ENCODE measurements around the gene EDRF1. TPM values are rescaled to one million over a fixed set of nuclear protein-coding genes. Genes with fewer than 3 reads are reported as not detected.
A peak's percentile ranks its signal among the peaks of the same experiment; 100 is the strongest.

Gene EDRF1
- total and polyA plus RNA-seq, 2 experiments from 2014 or later: 10.1 to 28.9 TPM

DNA sequence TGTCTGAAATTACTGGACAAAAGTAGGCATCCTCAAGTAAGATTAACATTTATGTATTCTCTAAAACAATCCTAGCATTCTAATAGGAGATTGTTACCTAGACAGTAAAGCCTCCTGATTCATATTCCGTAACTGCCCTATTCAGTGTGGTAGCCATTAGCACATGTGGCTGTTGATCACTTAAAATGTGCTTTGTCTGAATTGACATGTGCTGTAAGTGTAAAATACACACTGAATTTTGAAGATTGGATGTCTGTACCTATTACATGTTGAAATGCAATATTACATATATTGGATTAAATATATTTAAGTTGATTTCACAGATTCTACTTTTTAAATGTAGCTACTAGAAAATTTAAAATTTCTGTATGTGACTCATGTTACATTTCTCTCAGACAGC lies 14.6 kb downstream of the EDRF1 start:
- Histone ChIP-seq H2AFZ (no peak overlapping the region), H3K4me2 (no peak overlapping the region), H3K9me3 (ENCODE audit: low read depth) (no peaks in the 10 kb centered on the region), H3K4me3 (no peak overlapping the region), H4K20me1 (ENCODE audit: insufficient read depth, poor library complexity, severe bottlenecking) (no peaks in the 10 kb centered on the region), H3K9me2 (replicated peaks; ENCODE audit: insufficient read depth) (no peaks in the 10 kb centered on the region), H3K27ac (no peak overlapping the region), H3K4me1 (ENCODE audit: insufficient read depth) (no peaks in the 10 kb centered on the region), H3K79me2 (no peaks in the 10 kb centered on the region), H3K27me3 (no peaks in the 10 kb centered on the region), H3K36me3 (replicated peaks; ENCODE audit: insufficient read depth, low read depth) (no peaks in the 10 kb centered on the region)
- 100% methylated on average over 1 of the region's 1 CpG for WGBS (ENCODE audit: low lambda C conversion rate, missing lambda C conversion rate)
- TF ChIP-seq EZH2phosphoT487 (IDR thresholded peaks at IDR 0.05; ENCODE audit: low read depth, severe bottlenecking, unreplicated experiment) (no peak), EZH2 (IDR thresholded peaks at IDR 0.05; ENCODE audit: borderline replicate concordance) (no peak)
- TF ChIP-seq, protein P1, sequence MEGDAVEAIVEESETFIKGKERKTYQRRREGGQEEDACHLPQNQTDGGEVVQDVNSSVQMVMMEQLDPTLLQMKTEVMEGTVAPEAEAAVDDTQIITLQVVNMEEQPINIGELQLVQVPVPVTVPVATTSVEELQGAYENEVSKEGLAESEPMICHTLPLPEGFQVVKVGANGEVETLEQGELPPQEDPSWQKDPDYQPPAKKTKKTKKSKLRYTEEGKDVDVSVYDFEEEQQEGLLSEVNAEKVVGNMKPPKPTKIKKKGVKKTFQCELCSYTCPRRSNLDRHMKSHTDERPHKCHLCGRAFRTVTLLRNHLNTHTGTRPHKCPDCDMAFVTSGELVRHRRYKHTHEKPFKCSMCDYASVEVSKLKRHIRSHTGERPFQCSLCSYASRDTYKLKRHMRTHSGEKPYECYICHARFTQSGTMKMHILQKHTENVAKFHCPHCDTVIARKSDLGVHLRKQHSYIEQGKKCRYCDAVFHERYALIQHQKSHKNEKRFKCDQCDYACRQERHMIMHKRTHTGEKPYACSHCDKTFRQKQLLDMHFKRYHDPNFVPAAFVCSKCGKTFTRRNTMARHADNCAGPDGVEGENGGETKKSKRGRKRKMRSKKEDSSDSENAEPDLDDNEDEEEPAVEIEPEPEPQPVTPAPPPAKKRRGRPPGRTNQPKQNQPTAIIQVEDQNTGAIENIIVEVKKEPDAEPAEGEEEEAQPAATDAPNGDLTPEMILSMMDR (IDR thresholded peaks at IDR 0.05; ENCODE audit: poor library complexity): no peak
- no peak for DNase-seq (ENCODE audit: low spot score)

DNA sequence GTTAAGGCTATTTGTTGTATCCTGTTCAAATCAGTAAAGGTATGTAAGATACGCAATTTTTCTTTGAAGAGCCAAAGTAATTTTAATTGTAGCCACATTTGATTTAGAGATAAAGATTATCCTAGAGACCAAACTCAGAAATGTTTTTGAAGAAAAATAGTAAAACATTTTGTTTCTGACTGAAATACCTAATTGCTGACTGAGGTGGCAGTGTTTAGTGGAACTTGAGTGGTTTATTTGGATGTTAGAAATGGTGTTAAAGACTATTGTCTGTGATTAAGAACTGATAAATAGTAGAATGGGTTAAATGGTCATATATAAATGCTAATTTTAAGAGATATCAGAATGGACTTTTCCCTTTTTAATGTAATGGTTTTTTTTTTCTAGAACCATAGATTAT lies 15.3 kb downstream of the EDRF1 start:
- WGBS (ENCODE audit: low lambda C conversion rate, missing lambda C conversion rate): 97% methylated on average over 1 of the region's 1 CpG
- Histone ChIP-seq H3K9me3 (ENCODE audit: low read depth) (no peaks in the 10 kb centered on the region), H4K20me1 (ENCODE audit: insufficient read depth, poor library complexity, severe bottlenecking) (no peaks in the 10 kb centered on the region), H2AFZ (no peak overlapping the region), H3K27ac (no peak overlapping the region), H3K4me3 (no peak overlapping the region), H3K4me1 (ENCODE audit: insufficient read depth) (no peaks in the 10 kb centered on the region), H3K9me2 (replicated peaks; ENCODE audit: insufficient read depth) (no peaks in the 10 kb centered on the region), H3K36me3 (replicated peaks; ENCODE audit: insufficient read depth, low read depth) (no peaks in the 10 kb centered on the region), H3K4me2 (no peak overlapping the region), H3K79me2 (no peaks in the 10 kb centered on the region), H3K27me3 (no peaks in the 10 kb centered on the region)
- DNase-seq (ENCODE audit: low spot score): no peak
- no peak for TF ChIP-seq EZH2phosphoT487 (IDR thresholded peaks at IDR 0.05; ENCODE audit: low read depth, severe bottlenecking, unreplicated experiment)
- TF ChIP-seq, protein P1 (IDR thresholded peaks at IDR 0.05; ENCODE audit: poor library complexity): peak; percentile 17

DNA sequence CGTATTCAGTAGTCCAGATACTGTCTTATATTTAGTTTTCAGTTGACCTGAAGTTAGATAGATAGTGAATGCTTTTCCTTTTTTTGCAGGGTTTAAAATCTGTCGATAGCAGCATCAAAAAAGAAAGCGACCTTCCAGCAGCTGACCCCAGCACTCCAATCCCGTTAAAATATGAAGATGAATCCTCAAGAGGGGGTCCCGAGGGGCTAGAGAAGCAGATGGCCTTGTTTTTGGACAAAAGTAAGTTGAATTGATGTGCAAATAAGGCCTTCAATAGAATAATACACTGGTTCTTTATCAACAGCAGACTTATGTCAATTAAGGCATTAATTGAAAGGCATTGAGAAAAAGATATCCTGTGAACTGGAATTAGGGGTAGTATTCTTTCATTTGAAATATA lies 18.7 kb downstream of the EDRF1 start:
- no peaks in the 10 kb centered on the region for H3K36me3 ChIP-seq (replicated peaks; ENCODE audit: insufficient read depth, low read depth)
- H3K4me1 ChIP-seq (ENCODE audit: insufficient read depth): no peaks in the 10 kb centered on the region
- DNase-seq (ENCODE audit: low spot score): no peak
- H4K20me1 ChIP-seq (ENCODE audit: insufficient read depth, poor library complexity, severe bottlenecking): no peaks in the 10 kb centered on the region
- no peak overlapping the region for H2AFZ ChIP-seq
- no peaks in the 10 kb centered on the region for H3K27me3 ChIP-seq
- no peaks in the 10 kb centered on the region for H3K9me3 ChIP-seq (ENCODE audit: low read depth)
- H3K79me2 ChIP-seq: no peaks in the 10 kb centered on the region
- H3K4me3 ChIP-seq: no peak overlapping the region
- H3K4me2 ChIP-seq: no peak overlapping the region
- WGBS (ENCODE audit: low lambda C conversion rate, missing lambda C conversion rate): 98% methylated on average over 5 of the region's 5 CpGs
- no peak overlapping the region for H3K27ac ChIP-seq
- no peak for TF ChIP-seq EZH2 (IDR thresholded peaks at IDR 0.05; ENCODE audit: borderline replicate concordance)
- no peak for TF ChIP-seq EZH2phosphoT487 (IDR thresholded peaks at IDR 0.05; ENCODE audit: low read depth, severe bottlenecking, unreplicated experiment)
- TF ChIP-seq, protein P1 (IDR thresholded peaks at IDR 0.05; ENCODE audit: poor library complexity): no peak
- no peaks in the 10 kb centered on the region for H3K9me2 ChIP-seq (replicated peaks; ENCODE audit: insufficient read depth)

Data from hepatocyte (in vitro differentiated cells).